ENCODE measurements around the gene C17orf50. TPM values are rescaled to one million over a fixed set of nuclear protein-coding genes. Genes with fewer than 3 reads are reported as not detected.

Gene C17orf50
- total and polyA plus RNA-seq, 2 donors from 2014 or later, result 0.41 TPM; not detected in 1

GRCh38 chr17:35752471-35752870 lies 8.2 kb upstream of the C17orf50 start:
- Histone ChIP-seq H3K27me3 (ENCODE audit: control insufficient read depth, insufficient read depth, low read length) (peaks cover 2% of the 10 kb centered on the region), H3K9ac (ENCODE audit: low read length in 3 of 3) (no peak overlapping the region), H3K36me3 (ENCODE audit: control insufficient read depth in 2 of 3, insufficient read depth in 3 of 3, low read length in 3 of 3) (no peaks in the 10 kb centered on the region), H3K9me3 (ENCODE audit: control insufficient read depth in 2 of 3, insufficient read depth in 1 of 3, low read length in 3 of 3) (no peaks in the 10 kb centered on the region), H3K4me1 (ENCODE audit: control insufficient read depth in 2 of 3, insufficient read depth in 2 of 3, low read depth in 1 of 3, low read length in 3 of 3) (peaks cover 0 to 9% (median 0%) of the 10 kb centered on the region in 3 donors), H3K27ac (ENCODE audit: low read depth in 2 of 2, low read length in 2 of 2) (no peak overlapping the region), H3K4me3 (ENCODE audit: low read length in 3 of 3) (no peak overlapping the region)
- FAIRE-seq (no peak), DNase-seq (peak in 1 of 5 donors; percentile 76)
- intact Hi-C loops (cut with DNase I), result no loop called here
- TF ChIP-seq CTCF (IDR thresholded peaks at IDR 0.05; ENCODE audit: borderline replicate concordance, extremely low read depth, insufficient read depth), result no peak

- Histone ChIP-seq H3K4me3 (ENCODE audit: low read length in 3 of 3) (no peak within 1 kb of the TSS), H3K4me1 (ENCODE audit: control insufficient read depth in 2 of 3, insufficient read depth in 2 of 3, low read depth in 1 of 3, low read length in 3 of 3) (peaks cover 0 to 5% (median 0%) of the 10 kb centered on the region in 3 donors), H3K9ac (ENCODE audit: low read length in 3 of 3) (no peak within 1 kb of the TSS), H3K27me3 (ENCODE audit: control insufficient read depth, insufficient read depth, low read length) (peaks cover 2% of the 10 kb centered on the region), H3K9me3 (ENCODE audit: control insufficient read depth in 2 of 3, insufficient read depth in 1 of 3, low read length in 3 of 3) (no peaks in the 10 kb centered on the region), H3K27ac (ENCODE audit: low read depth in 2 of 2, low read length in 2 of 2) (no peak within 1 kb of the TSS), H3K36me3 (ENCODE audit: control insufficient read depth in 2 of 3, insufficient read depth in 3 of 3, low read length in 3 of 3) (no peaks in the 10 kb centered on the region)
- DNase-seq (no peak), FAIRE-seq (no peak)
- intact Hi-C loops (cut with DNase I), result no loop called here
- TF ChIP-seq CTCF (IDR thresholded peaks at IDR 0.05; ENCODE audit: borderline replicate concordance, extremely low read depth, insufficient read depth), result no peak
Observed at GRCh38 chr17:35752945-35753764, 7.5 kb upstream of the C17orf50 start, which contains the start of gene GAS2L2. GAS2L2 (minus strand) TSS chr17:35753239; CDS start chr17:35752850, 389 bp downstream.

- H3K27ac ChIP-seq (ENCODE audit: low read depth in 2 of 2, low read length in 2 of 2), result no peak overlapping the region
- H3K4me3 ChIP-seq (ENCODE audit: low read length in 3 of 3), result no peak overlapping the region
- DNase-seq, result no peak
- H3K36me3 ChIP-seq (ENCODE audit: control insufficient read depth in 2 of 3, insufficient read depth in 3 of 3, low read length in 3 of 3), result no peaks in the 10 kb centered on the region
- intact Hi-C loops (cut with DNase I), result no loop called here
- FAIRE-seq, result no peak
- H3K9ac ChIP-seq (ENCODE audit: low read length in 3 of 3), result no peak overlapping the region
- H3K27me3 ChIP-seq (ENCODE audit: control insufficient read depth, insufficient read depth, low read length), result no peaks in the 10 kb centered on the region
- no peak for TF ChIP-seq CTCF (IDR thresholded peaks at IDR 0.05; ENCODE audit: borderline replicate concordance, extremely low read depth, insufficient read depth)
- no peaks in the 10 kb centered on the region for H3K9me3 ChIP-seq (ENCODE audit: control insufficient read depth in 2 of 3, insufficient read depth in 1 of 3, low read length in 3 of 3)
- no peaks in the 10 kb centered on the region for H3K4me1 ChIP-seq (ENCODE audit: control insufficient read depth in 2 of 3, insufficient read depth in 2 of 3, low read depth in 1 of 3, low read length in 3 of 3)
Observed at GRCh38 chr17:35757243-35757642, 3.4 kb upstream of the C17orf50 start.
